Measurements from ENCODE around the gene ZNRF1. TPM values are rescaled to one million over a fixed set of nuclear protein-coding genes. Genes with fewer than 3 reads are reported as not detected.

The ZNRF1 gene
- total RNA-seq, 1 experiment from 2014 or later, result 48.2 TPM

DNA sequence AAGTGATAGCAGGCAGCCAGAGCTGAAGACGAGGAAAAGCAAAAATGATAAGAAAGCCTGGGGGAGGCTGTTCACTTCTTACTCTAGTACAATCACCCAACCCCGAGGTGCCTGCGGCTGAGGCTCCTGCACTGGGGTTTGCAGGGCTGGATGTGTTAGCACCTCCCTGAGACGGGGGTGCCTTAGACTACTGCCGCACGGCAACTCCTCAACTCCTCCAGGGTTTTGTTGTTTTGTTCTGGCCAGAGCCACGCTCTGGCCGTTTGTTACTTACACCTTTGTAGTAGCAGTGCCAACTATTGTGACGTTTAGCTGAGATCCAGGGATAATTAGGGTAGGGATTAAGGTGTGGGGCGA lies 66.3 kb downstream of the ZNRF1 start:
- DNase-seq (ENCODE audit: low read depth, low spot score), result no peak
- no peak for ATAC-seq
- Histone ChIP-seq H3K4me2 (ENCODE audit: low read length) (no peak overlapping the region), H3K4me1 (ENCODE audit: control insufficient read depth in 1 of 2, insufficient read depth in 2 of 2, low read length in 2 of 2) (no peaks in the 10 kb centered on the region; a peak in 1 of 4 replicates), H3K9ac (ENCODE audit: low read length) (no peak overlapping the region), H3K9me2 (ENCODE audit: insufficient read depth) (no peaks in the 10 kb centered on the region), H4K20me1 (ENCODE audit: insufficient read depth) (no peaks in the 10 kb centered on the region; the same call in 1 of the 2 replicates), H3K27me3 (ENCODE audit: insufficient read depth, low read length) (no peaks in the 10 kb centered on the region), H3K4me3 (replicated peaks in 1 of 2; ENCODE audit: low read depth in 1 of 2, low read length in 2 of 2) (no peak overlapping the region), H3K36me3 (ENCODE audit: control insufficient read depth in 1 of 2, insufficient read depth in 2 of 2, low read length in 2 of 2) (no peaks in the 10 kb centered on the region), H3K27ac (ENCODE audit: low read depth, low read length) (no peak overlapping the region), H3K9me3 (ENCODE audit: control insufficient read depth in 1 of 2, insufficient read depth in 1 of 2, low read depth in 1 of 2, low read length in 2 of 2) (no peaks in the 10 kb centered on the region), H2AFZ (ENCODE audit: low read depth, low read length, poor library complexity, severe bottlenecking) (no peak overlapping the region), H3K79me2 (ENCODE audit: insufficient read depth, low read length) (peaks cover 64% of the 10 kb centered on the region)
- RAD21 ChIA-PET (ENCODE audit: low non-redundant PET in 1 of 2, low total read pairs in 2 of 2, uncharacterized antibody in 2 of 2, unreplicated experiment in 2 of 2), result no interaction called here
- no peak for TF ChIP-seq JUND (IDR thresholded peaks at IDR 0.05)
- no peak for TF ChIP-seq EZH2 (IDR thresholded peaks at IDR 0.05)
- no peak for TF ChIP-seq EZH2phosphoT487 (IDR thresholded peaks at IDR 0.05; ENCODE audit: borderline replicate concordance)
- TF ChIP-seq POLR2AphosphoS5 (IDR thresholded peaks at IDR 0.05; ENCODE audit: low read depth, low read length), result no peak
- TF ChIP-seq, protein P1, sequence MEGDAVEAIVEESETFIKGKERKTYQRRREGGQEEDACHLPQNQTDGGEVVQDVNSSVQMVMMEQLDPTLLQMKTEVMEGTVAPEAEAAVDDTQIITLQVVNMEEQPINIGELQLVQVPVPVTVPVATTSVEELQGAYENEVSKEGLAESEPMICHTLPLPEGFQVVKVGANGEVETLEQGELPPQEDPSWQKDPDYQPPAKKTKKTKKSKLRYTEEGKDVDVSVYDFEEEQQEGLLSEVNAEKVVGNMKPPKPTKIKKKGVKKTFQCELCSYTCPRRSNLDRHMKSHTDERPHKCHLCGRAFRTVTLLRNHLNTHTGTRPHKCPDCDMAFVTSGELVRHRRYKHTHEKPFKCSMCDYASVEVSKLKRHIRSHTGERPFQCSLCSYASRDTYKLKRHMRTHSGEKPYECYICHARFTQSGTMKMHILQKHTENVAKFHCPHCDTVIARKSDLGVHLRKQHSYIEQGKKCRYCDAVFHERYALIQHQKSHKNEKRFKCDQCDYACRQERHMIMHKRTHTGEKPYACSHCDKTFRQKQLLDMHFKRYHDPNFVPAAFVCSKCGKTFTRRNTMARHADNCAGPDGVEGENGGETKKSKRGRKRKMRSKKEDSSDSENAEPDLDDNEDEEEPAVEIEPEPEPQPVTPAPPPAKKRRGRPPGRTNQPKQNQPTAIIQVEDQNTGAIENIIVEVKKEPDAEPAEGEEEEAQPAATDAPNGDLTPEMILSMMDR (IDR thresholded peaks at IDR 0.05 in 2 of 3, conservative IDR thresholded peaks at IDR 0.05 in 1 of 3; ENCODE audit: borderline replicate concordance in 1 of 3, insufficient read depth in 1 of 3, low read depth in 2 of 3, low read length in 2 of 3), result no peak
- no peak for TF ChIP-seq CEBPB (IDR thresholded peaks at IDR 0.05; ENCODE audit: low read depth)
- TF ChIP-seq EGR1 (IDR thresholded peaks at IDR 0.05; ENCODE audit: low read depth), result no peak
- TF ChIP-seq CBX3 (IDR thresholded peaks at IDR 0.05; ENCODE audit: low read depth), result no peak
- TF ChIP-seq, protein P2, sequence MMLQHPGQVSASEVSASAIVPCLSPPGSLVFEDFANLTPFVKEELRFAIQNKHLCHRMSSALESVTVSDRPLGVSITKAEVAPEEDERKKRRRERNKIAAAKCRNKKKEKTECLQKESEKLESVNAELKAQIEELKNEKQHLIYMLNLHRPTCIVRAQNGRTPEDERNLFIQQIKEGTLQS (IDR thresholded peaks at IDR 0.05), result no peak
- TF ChIP-seq, protein P3, sequence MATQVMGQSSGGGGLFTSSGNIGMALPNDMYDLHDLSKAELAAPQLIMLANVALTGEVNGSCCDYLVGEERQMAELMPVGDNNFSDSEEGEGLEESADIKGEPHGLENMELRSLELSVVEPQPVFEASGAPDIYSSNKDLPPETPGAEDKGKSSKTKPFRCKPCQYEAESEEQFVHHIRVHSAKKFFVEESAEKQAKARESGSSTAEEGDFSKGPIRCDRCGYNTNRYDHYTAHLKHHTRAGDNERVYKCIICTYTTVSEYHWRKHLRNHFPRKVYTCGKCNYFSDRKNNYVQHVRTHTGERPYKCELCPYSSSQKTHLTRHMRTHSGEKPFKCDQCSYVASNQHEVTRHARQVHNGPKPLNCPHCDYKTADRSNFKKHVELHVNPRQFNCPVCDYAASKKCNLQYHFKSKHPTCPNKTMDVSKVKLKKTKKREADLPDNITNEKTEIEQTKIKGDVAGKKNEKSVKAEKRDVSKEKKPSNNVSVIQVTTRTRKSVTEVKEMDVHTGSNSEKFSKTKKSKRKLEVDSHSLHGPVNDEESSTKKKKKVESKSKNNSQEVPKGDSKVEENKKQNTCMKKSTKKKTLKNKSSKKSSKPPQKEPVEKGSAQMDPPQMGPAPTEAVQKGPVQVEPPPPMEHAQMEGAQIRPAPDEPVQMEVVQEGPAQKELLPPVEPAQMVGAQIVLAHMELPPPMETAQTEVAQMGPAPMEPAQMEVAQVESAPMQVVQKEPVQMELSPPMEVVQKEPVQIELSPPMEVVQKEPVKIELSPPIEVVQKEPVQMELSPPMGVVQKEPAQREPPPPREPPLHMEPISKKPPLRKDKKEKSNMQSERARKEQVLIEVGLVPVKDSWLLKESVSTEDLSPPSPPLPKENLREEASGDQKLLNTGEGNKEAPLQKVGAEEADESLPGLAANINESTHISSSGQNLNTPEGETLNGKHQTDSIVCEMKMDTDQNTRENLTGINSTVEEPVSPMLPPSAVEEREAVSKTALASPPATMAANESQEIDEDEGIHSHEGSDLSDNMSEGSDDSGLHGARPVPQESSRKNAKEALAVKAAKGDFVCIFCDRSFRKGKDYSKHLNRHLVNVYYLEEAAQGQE (IDR thresholded peaks at IDR 0.05; ENCODE audit: low read depth), result no peak
- no peak for TF ChIP-seq SIN3A (IDR thresholded peaks at IDR 0.05; ENCODE audit: low read depth)
- TF ChIP-seq, protein P4, sequence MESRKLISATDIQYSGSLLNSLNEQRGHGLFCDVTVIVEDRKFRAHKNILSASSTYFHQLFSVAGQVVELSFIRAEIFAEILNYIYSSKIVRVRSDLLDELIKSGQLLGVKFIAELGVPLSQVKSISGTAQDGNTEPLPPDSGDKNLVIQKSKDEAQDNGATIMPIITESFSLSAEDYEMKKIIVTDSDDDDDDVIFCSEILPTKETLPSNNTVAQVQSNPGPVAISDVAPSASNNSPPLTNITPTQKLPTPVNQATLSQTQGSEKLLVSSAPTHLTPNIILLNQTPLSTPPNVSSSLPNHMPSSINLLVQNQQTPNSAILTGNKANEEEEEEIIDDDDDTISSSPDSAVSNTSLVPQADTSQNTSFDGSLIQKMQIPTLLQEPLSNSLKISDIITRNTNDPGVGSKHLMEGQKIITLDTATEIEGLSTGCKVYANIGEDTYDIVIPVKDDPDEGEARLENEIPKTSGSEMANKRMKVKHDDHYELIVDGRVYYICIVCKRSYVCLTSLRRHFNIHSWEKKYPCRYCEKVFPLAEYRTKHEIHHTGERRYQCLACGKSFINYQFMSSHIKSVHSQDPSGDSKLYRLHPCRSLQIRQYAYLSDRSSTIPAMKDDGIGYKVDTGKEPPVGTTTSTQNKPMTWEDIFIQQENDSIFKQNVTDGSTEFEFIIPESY (IDR thresholded peaks at IDR 0.05; ENCODE audit: extremely low read depth, insufficient replicate concordance, low read length), result no peak
- no peak for TF ChIP-seq FOSL1 (IDR thresholded peaks at IDR 0.05; ENCODE audit: low read depth)
- no peak for TF ChIP-seq ZNF274 (IDR thresholded peaks at IDR 0.05; ENCODE audit: low read depth, low read length)
- POLR2A ChIA-PET, result no interaction called here
- no TSS peak for BruUV-seq (replicated peaks)
- CTCF ChIA-PET, result no interaction called here
- intact Hi-C loops (cut with micrococcal nuclease), result no loop called here
